GM06990 (cell line): ENCODE data around the gene PSMD14.
"Not testable (repeated sequence)": the region's sequence is repeated elsewhere in the genome, so short reads cannot be mapped to it uniquely, and the experiment has no call there.

Source experiments
- DNase-seq: peaks from one replicate; pipeline ENCODE4 v3.0.0-alpha.2; 2011; ENCODE audit not compliant: insufficient read length; ENCODE audit errors: extremely low read depth
- H3K27me3 ChIP-seq: replicated peaks from 2 replicates; pipeline ENCODE4 v1.6.0; 2011; ENCODE audit warnings: low read length; ENCODE audit not compliant: control insufficient read depth, insufficient read depth
- H3K36me3 ChIP-seq: 2 replicates; pipeline ENCODE4 v1.5.1; 2011; ENCODE audit warnings: low read length; ENCODE audit not compliant: control insufficient read depth, insufficient read depth
- H3K4me3 ChIP-seq: replicated peaks from 2 replicates; pipeline ENCODE4 v1.5.1; 2011; ENCODE audit warnings: low read depth, mild to moderate bottlenecking, control low read depth, low read length
- CTCF ChIP-seq: IDR thresholded peaks from 2 replicates; pipeline ENCODE4 v1.5.1; 2011; ENCODE audit warnings: low read length, control low read depth, mild to moderate bottlenecking, inconsistent platforms; ENCODE audit not compliant: insufficient read depth, poor library complexity, severe bottlenecking

PSMD14 gene

GRCh38 chr2:161358838-161359237, 50.6 kb downstream of the PSMD14 start:
- no peak for TF ChIP-seq CTCF
- DNase-seq, result no peak
- no peak overlapping the region for H3K4me3 ChIP-seq
- H3K27me3 ChIP-seq, result no peaks in the 10 kb centered on the region
- no peaks in the 10 kb centered on the region; the same call in none of the 2 replicates for H3K36me3 ChIP-seq

- H3K27me3 ChIP-seq, H3K4me3 ChIP-seq, H3K36me3 ChIP-seq, DNase-seq: not testable (repeated sequence)
Observed at GRCh38 chr2:161360095-161360654, 52.0 kb downstream of the PSMD14 start.

GRCh38 chr2:161362568-161363166, 54.4 kb downstream of the PSMD14 start:
- no peak for TF ChIP-seq CTCF
- DNase-seq, result no peak
- H3K27me3 ChIP-seq, result no peaks in the 10 kb centered on the region
- H3K36me3 ChIP-seq, result peaks cover 1% of the 10 kb centered on the region
- H3K4me3 ChIP-seq, result no peak overlapping the region

GRCh38 chr2:161367675-161368074, 59.5 kb downstream of the PSMD14 start:
- Histone ChIP-seq H3K4me3 (no peak overlapping the region), H3K27me3 (no peaks in the 10 kb centered on the region), H3K36me3 (peaks cover 3% of the 10 kb centered on the region)
- no peak for DNase-seq
- TF ChIP-seq CTCF, result no peak

- peaks cover 2% of the 10 kb centered on the region for H3K36me3 ChIP-seq
- no peaks in the 10 kb centered on the region for H3K27me3 ChIP-seq
- no peak overlapping the region for H3K4me3 ChIP-seq
- TF ChIP-seq CTCF, result no peak
- no peak for DNase-seq
Observed at GRCh38 chr2:161369311-161369710, 61.1 kb downstream of the PSMD14 start.

DNA sequence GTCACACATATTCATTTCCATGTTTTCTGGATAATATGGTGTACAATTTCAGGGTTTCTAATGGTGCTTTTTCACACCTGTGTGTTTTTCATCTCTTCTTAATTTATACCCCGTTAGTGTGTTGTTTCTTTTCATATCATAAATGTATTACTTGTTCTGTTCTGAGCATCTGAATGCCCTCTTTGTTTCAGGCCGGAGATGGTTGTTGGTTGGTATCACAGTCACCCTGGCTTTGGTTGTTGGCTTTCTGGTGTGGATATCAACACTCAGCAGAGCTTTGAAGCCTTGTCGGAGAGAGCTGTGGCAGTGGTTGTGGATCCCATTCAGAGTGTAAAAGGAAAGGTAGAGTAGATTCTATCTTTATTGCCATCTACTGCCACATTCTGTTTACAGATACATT, 62.8 kb downstream of the PSMD14 start:
- DNase-seq, result no peak
- Histone ChIP-seq H3K36me3 (peaks cover 2% of the 10 kb centered on the region), H3K4me3 (no peak overlapping the region), H3K27me3 (no peaks in the 10 kb centered on the region)
- TF ChIP-seq CTCF, result no peak
